ENCODE measurements around the gene HNF1A. TPM values are rescaled to one million over a fixed set of nuclear protein-coding genes. Genes with fewer than 3 reads are reported as not detected.

The HNF1A gene
- total and polyA plus RNA-seq, 2 donors (not counting 1 experiment from before 2014, with no cell fraction given) = not detected

DNA sequence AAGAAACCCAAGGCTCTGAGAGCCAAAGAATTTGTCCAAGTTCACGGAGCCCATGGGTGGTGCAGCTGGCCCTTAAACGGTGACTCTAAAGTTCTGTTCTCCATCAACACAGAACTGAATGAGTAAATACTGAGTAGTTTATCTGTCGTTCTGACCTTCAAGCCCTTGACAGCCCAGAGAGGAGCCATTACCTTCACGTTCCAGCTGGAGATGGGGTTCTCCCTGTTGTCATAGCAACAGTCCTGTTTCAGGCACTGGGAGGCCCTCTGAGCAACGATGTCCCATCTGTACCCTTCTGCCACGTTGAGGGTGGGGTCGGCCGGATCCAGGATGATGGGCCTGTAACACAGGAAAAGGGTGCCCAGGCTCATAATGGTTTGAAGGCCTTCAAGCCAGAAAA, 45.5 kb downstream of the HNF1A start:
- Histone ChIP-seq H3K4me3 (ENCODE audit: control extremely low read depth in 1 of 5, extremely low read depth in 1 of 5, insufficient read depth in 1 of 5, low read depth in 2 of 5, low read length in 4 of 5) (no peak overlapping the region), H3K79me2 (ENCODE audit: control insufficient read depth, insufficient read depth, low read length) (no peaks in the 10 kb centered on the region), H3K9ac (ENCODE audit: low read length) (no peak overlapping the region), H3K27ac (ENCODE audit: low read length in 2 of 2) (no peak overlapping the region), H2AFZ (ENCODE audit: insufficient read depth, low read depth, low read length, poor library complexity, severe bottlenecking) (no peak overlapping the region), H3K27me3 (replicated peaks in 1 of 4; ENCODE audit: control extremely low read depth in 1 of 4, control insufficient read depth in 3 of 4, insufficient read depth in 4 of 4, low read length in 3 of 4) (peaks cover 0 to 9% (median 0%) of the 10 kb centered on the region in 4 experiments), H3K4me2 (replicated peaks; ENCODE audit: low read depth, low read length, poor library complexity, severe bottlenecking) (no peak overlapping the region), H3K9me3 (ENCODE audit: control extremely low read depth in 1 of 3, control insufficient read depth in 2 of 3, insufficient read depth in 1 of 3, low read length in 2 of 3) (peaks cover 0 to 1% (median 0%) of the 10 kb centered on the region in 3 donors), H3K4me1 (ENCODE audit: control insufficient read depth in 2 of 2, insufficient read depth in 2 of 2, low read length in 2 of 2) (no peaks in the 10 kb centered on the region), H4K20me1 (ENCODE audit: control insufficient read depth, insufficient read depth, low read length, poor library complexity, severe bottlenecking) (no peaks in the 10 kb centered on the region), H3K36me3 (replicated peaks in 1 of 2; ENCODE audit: control extremely low read depth in 1 of 2, control insufficient read depth in 1 of 2, extremely low read depth in 1 of 2, insufficient read depth in 2 of 2, low read length in 1 of 2) (no peaks in the 10 kb centered on the region)
- ChIA-PET CTCF (no interaction called here), POLR2A (no interaction called here)
- intact Hi-C loops (cut with micrococcal nuclease) = no loop called here
- TF ChIP-seq, protein P1, sequence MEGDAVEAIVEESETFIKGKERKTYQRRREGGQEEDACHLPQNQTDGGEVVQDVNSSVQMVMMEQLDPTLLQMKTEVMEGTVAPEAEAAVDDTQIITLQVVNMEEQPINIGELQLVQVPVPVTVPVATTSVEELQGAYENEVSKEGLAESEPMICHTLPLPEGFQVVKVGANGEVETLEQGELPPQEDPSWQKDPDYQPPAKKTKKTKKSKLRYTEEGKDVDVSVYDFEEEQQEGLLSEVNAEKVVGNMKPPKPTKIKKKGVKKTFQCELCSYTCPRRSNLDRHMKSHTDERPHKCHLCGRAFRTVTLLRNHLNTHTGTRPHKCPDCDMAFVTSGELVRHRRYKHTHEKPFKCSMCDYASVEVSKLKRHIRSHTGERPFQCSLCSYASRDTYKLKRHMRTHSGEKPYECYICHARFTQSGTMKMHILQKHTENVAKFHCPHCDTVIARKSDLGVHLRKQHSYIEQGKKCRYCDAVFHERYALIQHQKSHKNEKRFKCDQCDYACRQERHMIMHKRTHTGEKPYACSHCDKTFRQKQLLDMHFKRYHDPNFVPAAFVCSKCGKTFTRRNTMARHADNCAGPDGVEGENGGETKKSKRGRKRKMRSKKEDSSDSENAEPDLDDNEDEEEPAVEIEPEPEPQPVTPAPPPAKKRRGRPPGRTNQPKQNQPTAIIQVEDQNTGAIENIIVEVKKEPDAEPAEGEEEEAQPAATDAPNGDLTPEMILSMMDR (IDR thresholded peaks at IDR 0.05) = no peak
- TF ChIP-seq EZH2 (IDR thresholded peaks at IDR 0.05; ENCODE audit: borderline replicate concordance, insufficient read depth, low read depth, low read length, poor library complexity, severe bottlenecking) = no peak
- no peaks in the 10 kb centered on the region for H3K4me1 Mint-ChIP-seq
- DNase-seq (no peak), ATAC-seq (ENCODE audit: low read depth) (no peak)
- no peak overlapping the region for H3K27ac Mint-ChIP-seq
- H3K4me3 Mint-ChIP-seq = no peak overlapping the region
- peaks cover 19% of the 10 kb centered on the region for H3K27me3 Mint-ChIP-seq
- H3K9me3 Mint-ChIP-seq (ENCODE audit: insufficient read depth) = no peaks in the 10 kb centered on the region
- WGBS (ENCODE audit: insufficient coverage) = 84% methylated on average over 6 of the region's 8 CpGs

DNA sequence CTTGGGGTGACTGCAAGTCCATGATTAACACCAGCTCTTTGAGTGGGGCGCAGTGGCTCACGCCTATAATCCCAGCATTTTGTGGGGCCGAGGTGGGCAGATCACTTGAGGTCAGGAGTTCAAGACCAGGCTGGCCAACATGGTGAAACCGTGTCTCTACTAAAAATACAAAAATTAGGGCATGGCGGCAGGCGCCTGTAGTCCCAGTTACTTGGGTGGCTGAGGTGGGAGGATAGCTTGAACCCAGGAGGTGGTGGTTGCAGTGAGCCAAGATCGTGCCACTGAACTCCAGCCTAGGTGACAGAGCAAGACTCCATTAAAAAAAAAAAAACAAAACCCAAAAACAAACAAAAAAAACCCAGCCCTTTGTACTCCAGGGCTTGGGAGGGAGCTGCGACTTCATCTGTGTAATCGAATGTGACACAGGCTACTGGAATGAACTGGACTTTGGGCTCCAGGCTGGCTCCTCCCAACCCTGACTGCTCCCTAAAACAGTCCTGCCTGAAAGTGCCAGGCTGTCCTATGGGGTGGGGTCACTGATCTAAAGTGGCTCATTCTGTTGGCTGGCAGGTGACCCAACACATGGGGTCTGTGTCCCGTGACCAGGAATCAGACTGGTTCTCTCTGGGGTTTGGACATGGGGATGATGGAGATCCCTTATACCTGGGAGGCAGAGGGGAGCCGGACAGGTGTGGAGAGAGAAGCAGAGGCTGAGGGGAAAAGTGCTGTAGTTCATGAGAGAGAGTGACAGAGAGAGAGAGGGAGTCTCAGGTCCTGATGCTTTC, 47.3 kb downstream of the HNF1A start:
- no peak overlapping the region for H3K4me2 ChIP-seq (replicated peaks; ENCODE audit: low read depth, low read length, poor library complexity, severe bottlenecking)

More for the DNA sequence above, 47.3 kb downstream of the HNF1A start:
- ChIA-PET POLR2A (interaction anchor here (0.5 kb wide), 1 partner anchor 474 kb away, joined by 3 read pairs; no protein-coding TSS in a partner anchor), CTCF (no interaction called here)
- 99% methylated on average over 8 of the region's 11 CpGs for WGBS (ENCODE audit: insufficient coverage)
- Mint-ChIP-seq H3K27ac (no peak overlapping the region), H3K9me3 (ENCODE audit: insufficient read depth) (no peaks in the 10 kb centered on the region), H3K4me1 (no peaks in the 10 kb centered on the region), H3K4me3 (no peak overlapping the region), H3K27me3 (peaks cover 19% of the 10 kb centered on the region)
- Histone ChIP-seq H3K9ac (ENCODE audit: low read length) (no peak overlapping the region), H2AFZ (ENCODE audit: insufficient read depth, low read depth, low read length, poor library complexity, severe bottlenecking) (no peak overlapping the region), H3K9me3 (ENCODE audit: control extremely low read depth in 1 of 3, control insufficient read depth in 2 of 3, insufficient read depth in 1 of 3, low read length in 2 of 3) (no peaks in the 10 kb centered on the region), H3K4me3 (ENCODE audit: control extremely low read depth in 1 of 5, extremely low read depth in 1 of 5, insufficient read depth in 1 of 5, low read depth in 2 of 5, low read length in 4 of 5) (no peak overlapping the region), H3K27ac (ENCODE audit: low read length in 2 of 2) (no peak overlapping the region), H3K36me3 (replicated peaks in 1 of 2; ENCODE audit: control extremely low read depth in 1 of 2, control insufficient read depth in 1 of 2, extremely low read depth in 1 of 2, insufficient read depth in 2 of 2, low read length in 1 of 2) (no peaks in the 10 kb centered on the region), H3K27me3 (replicated peaks in 1 of 4; ENCODE audit: control extremely low read depth in 1 of 4, control insufficient read depth in 3 of 4, insufficient read depth in 4 of 4, low read length in 3 of 4) (peaks cover 0 to 9% (median 0%) of the 10 kb centered on the region in 4 experiments), H3K4me1 (ENCODE audit: control insufficient read depth in 2 of 2, insufficient read depth in 2 of 2, low read length in 2 of 2) (no peaks in the 10 kb centered on the region), H4K20me1 (ENCODE audit: control insufficient read depth, insufficient read depth, low read length, poor library complexity, severe bottlenecking) (no peaks in the 10 kb centered on the region), H3K79me2 (ENCODE audit: control insufficient read depth, insufficient read depth, low read length) (no peaks in the 10 kb centered on the region)
- TF ChIP-seq EZH2 (IDR thresholded peaks at IDR 0.05; ENCODE audit: borderline replicate concordance, insufficient read depth, low read depth, low read length, poor library complexity, severe bottlenecking) = no peak
- TF ChIP-seq, protein P1 (IDR thresholded peaks at IDR 0.05) = no peak
- intact Hi-C loops (cut with micrococcal nuclease) = no loop called here
- no peak for DNase-seq
- no peak for ATAC-seq (ENCODE audit: low read depth)
